ENCODE data around the gene MTHFD1. TPM values are rescaled to one million over a fixed set of nuclear protein-coding genes. Genes with fewer than 3 reads are reported as not detected.

The MTHFD1 gene
- polyA plus RNA-seq, 1 donor: 61.9 TPM

- WGBS (ENCODE audit: insufficient coverage, low lambda C conversion rate): 0% methylated on average over 1 of the region's 15 CpGs
- peak in 1 of 2 donors; percentile 43 for DNase-seq
Measured at GRCh38 chr14:64465831-64466554, 77.8 kb downstream of the MTHFD1 start.

GRCh38 chr14:64467101-64467500, 78.9 kb downstream of the MTHFD1 start:
- Histone ChIP-seq H3K27me3 (ENCODE audit: control insufficient read depth, insufficient read depth, low read length) (no peaks in the 10 kb centered on the region), H3K27ac (ENCODE audit: low read length) (peak overlapping the region; percentile 59), H3K36me3 (ENCODE audit: control insufficient read depth, insufficient read depth, low read length) (no peaks in the 10 kb centered on the region), H3K4me1 (ENCODE audit: control insufficient read depth, insufficient read depth, low read length) (peaks cover 15% of the 10 kb centered on the region), H3K4me3 (ENCODE audit: low read length) (no peak overlapping the region), H3K9me3 (ENCODE audit: control insufficient read depth, low read depth, low read length) (no peaks in the 10 kb centered on the region)
- WGBS (ENCODE audit: insufficient coverage, low lambda C conversion rate): no CpG with 5 or more reads among the region's 3 CpGs
- no peak for DNase-seq

More at GRCh38 chr14:64465831-64466554, 77.8 kb downstream of the MTHFD1 start:
- Histone ChIP-seq H3K4me1 (ENCODE audit: control insufficient read depth, insufficient read depth, low read length) (peaks cover 15% of the 10 kb centered on the region), H3K9me3 (ENCODE audit: control insufficient read depth, low read depth, low read length) (no peaks in the 10 kb centered on the region), H3K36me3 (ENCODE audit: control insufficient read depth, insufficient read depth, low read length) (no peaks in the 10 kb centered on the region), H3K27ac (ENCODE audit: low read length) (peak overlapping the region; percentile 61), H3K4me3 (ENCODE audit: low read length) (peak overlapping the region; percentile 64), H3K27me3 (ENCODE audit: control insufficient read depth, insufficient read depth, low read length) (no peaks in the 10 kb centered on the region)

DNA sequence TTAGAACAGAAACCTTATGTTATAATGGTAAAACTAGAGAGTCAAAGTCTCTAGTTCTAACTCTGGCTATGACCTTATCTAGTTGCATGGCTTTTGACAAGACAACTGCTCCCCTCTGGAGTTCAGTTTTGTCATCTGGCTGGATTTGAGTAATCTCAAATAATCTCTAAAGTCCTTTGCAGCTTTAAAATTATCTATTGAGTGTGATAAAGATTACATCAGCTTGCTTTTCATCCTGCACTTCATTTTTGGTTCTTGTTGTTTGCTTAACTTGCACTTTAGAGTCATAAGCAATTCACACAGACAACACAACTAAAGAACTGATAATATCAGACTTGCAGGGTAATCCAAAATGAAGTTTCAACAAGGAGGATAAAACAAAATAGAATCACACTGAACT, 79.4 kb downstream of the MTHFD1 start:
- H3K4me1 ChIP-seq (ENCODE audit: control insufficient read depth, insufficient read depth, low read length): peaks cover 15% of the 10 kb centered on the region
- H3K36me3 ChIP-seq (ENCODE audit: control insufficient read depth, insufficient read depth, low read length): no peaks in the 10 kb centered on the region
- H3K27me3 ChIP-seq (ENCODE audit: control insufficient read depth, insufficient read depth, low read length): no peaks in the 10 kb centered on the region
- no peak for DNase-seq
- H3K9me3 ChIP-seq (ENCODE audit: control insufficient read depth, low read depth, low read length): no peaks in the 10 kb centered on the region
- H3K27ac ChIP-seq (ENCODE audit: low read length): peak overlapping the region; percentile 59
- H3K4me3 ChIP-seq (ENCODE audit: low read length): no peak overlapping the region

DNA sequence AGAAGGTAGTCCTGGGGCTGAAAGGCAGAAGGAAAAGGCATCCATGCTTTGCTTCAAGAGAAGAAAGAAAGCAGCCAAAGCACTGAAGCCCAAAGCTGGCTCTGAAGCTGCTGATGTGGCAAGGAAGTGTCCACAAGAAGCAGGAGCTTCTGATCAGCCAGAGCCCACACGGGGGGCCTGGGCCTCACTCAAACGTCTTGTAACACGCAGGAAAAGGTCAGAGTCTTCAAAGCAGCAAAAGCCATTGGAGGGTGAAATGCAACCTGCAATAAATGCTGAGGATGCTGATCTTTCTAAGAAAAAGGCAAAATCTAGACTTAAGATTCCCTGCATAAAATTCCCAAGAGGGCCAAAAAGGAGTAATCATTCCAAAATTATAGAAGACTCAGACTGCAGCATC, 80.3 kb downstream of the MTHFD1 start:
- no CpG with 5 or more reads among the region's 3 CpGs for WGBS (ENCODE audit: insufficient coverage, low lambda C conversion rate)
- Histone ChIP-seq H3K36me3 (ENCODE audit: control insufficient read depth, insufficient read depth, low read length) (no peaks in the 10 kb centered on the region), H3K9me3 (ENCODE audit: control insufficient read depth, low read depth, low read length) (no peaks in the 10 kb centered on the region), H3K4me1 (ENCODE audit: control insufficient read depth, insufficient read depth, low read length) (peaks cover 15% of the 10 kb centered on the region), H3K27me3 (ENCODE audit: control insufficient read depth, insufficient read depth, low read length) (no peaks in the 10 kb centered on the region), H3K4me3 (ENCODE audit: low read length) (no peak overlapping the region), H3K27ac (ENCODE audit: low read length) (peak overlapping the region; percentile 59)
- peak in 1 of 2 donors; percentile 58 for DNase-seq

GRCh38 chr14:64474041-64474440, 85.9 kb downstream of the MTHFD1 start:
- Histone ChIP-seq H3K27ac (ENCODE audit: low read length) (no peak overlapping the region), H3K27me3 (ENCODE audit: control insufficient read depth, insufficient read depth, low read length) (no peaks in the 10 kb centered on the region), H3K4me1 (ENCODE audit: control insufficient read depth, insufficient read depth, low read length) (no peaks in the 10 kb centered on the region), H3K4me3 (ENCODE audit: low read length) (no peak overlapping the region), H3K9me3 (ENCODE audit: control insufficient read depth, low read depth, low read length) (no peaks in the 10 kb centered on the region), H3K36me3 (ENCODE audit: control insufficient read depth, insufficient read depth, low read length) (no peaks in the 10 kb centered on the region)
- no peak for DNase-seq
- 80% methylated on average over 1 of the region's 2 CpGs for WGBS (ENCODE audit: insufficient coverage, low lambda C conversion rate)

DNA sequence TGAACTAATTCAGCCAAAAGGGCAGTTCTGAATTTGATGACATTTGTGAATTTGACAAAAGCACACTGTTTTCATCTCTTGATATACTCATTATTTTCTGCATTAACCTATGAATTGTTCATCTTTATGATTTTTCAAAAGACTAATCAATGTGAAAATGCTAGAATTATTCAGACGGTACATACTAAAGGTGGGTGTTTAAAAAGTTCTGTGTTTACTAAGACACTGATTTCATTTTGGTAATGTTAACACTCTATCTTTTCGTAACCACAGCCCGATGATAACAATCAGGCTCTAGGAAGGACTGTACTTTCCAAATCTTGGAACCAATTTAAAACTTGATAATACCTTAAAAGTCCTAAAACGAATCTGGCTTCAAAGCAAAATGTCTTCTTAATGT, 86.5 kb downstream of the MTHFD1 start:
- no CpG with 5 or more reads among the region's 4 CpGs for WGBS (ENCODE audit: insufficient coverage, low lambda C conversion rate)
- DNase-seq: no peak
- H3K27me3 ChIP-seq (ENCODE audit: control insufficient read depth, insufficient read depth, low read length): no peaks in the 10 kb centered on the region

DNA sequence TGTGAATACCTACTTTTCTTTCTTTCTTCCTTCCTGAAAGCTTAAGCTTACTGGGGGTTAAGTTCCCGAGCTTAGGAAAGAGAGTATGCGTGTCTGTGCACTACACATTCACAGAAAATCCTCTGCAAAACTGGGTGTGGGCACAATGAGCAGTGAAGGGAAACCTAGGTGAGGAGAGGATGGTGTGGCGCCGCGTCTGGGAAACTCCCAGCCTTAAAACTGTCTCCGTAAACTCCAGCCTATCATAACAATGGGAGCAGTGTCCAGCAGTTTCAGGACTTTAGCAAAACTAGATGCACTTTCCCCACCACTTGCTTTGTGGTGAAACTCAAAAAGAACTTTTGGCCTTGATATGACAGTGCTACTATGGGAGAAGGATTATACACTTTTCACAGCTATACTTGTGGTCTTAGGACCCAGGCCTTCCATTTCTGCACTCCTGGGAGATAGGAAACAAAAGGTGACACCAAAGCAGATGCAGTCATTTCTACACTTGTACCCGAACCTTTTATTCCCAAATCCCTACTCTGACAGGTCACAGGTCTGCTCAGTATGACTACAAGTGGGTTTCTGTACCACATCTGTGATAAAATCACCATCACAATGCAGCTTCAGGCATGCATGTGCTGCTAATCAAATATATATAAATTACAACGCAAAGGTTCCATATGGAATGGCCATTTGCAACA, 87.6 kb downstream of the MTHFD1 start:
- Histone ChIP-seq H3K4me1 (ENCODE audit: control insufficient read depth, insufficient read depth, low read length) (no peaks in the 10 kb centered on the region), H3K36me3 (ENCODE audit: control insufficient read depth, insufficient read depth, low read length) (no peaks in the 10 kb centered on the region), H3K27me3 (ENCODE audit: control insufficient read depth, insufficient read depth, low read length) (no peaks in the 10 kb centered on the region), H3K27ac (ENCODE audit: low read length) (no peak overlapping the region), H3K4me3 (ENCODE audit: low read length) (no peak overlapping the region), H3K9me3 (ENCODE audit: control insufficient read depth, low read depth, low read length) (no peaks in the 10 kb centered on the region)
- WGBS (ENCODE audit: insufficient coverage, low lambda C conversion rate): no CpG with 5 or more reads among the region's 8 CpGs
- no peak for DNase-seq

More for the DNA sequence above, 86.5 kb downstream of the MTHFD1 start:
- Histone ChIP-seq H3K9me3 (ENCODE audit: control insufficient read depth, low read depth, low read length) (no peaks in the 10 kb centered on the region), H3K4me1 (ENCODE audit: control insufficient read depth, insufficient read depth, low read length) (no peaks in the 10 kb centered on the region), H3K27ac (ENCODE audit: low read length) (no peak overlapping the region), H3K36me3 (ENCODE audit: control insufficient read depth, insufficient read depth, low read length) (no peaks in the 10 kb centered on the region), H3K4me3 (ENCODE audit: low read length) (no peak overlapping the region)

- H3K27me3 ChIP-seq (ENCODE audit: control insufficient read depth, insufficient read depth, low read length): no peaks in the 10 kb centered on the region
- no CpG with 5 or more reads among the region's 8 CpGs for WGBS (ENCODE audit: insufficient coverage, low lambda C conversion rate)
- H3K4me3 ChIP-seq (ENCODE audit: low read length): no peak overlapping the region
- no peaks in the 10 kb centered on the region for H3K4me1 ChIP-seq (ENCODE audit: control insufficient read depth, insufficient read depth, low read length)
- DNase-seq: no peak
- no peaks in the 10 kb centered on the region for H3K36me3 ChIP-seq (ENCODE audit: control insufficient read depth, insufficient read depth, low read length)
- H3K27ac ChIP-seq (ENCODE audit: low read length): no peak overlapping the region
- no peaks in the 10 kb centered on the region for H3K9me3 ChIP-seq (ENCODE audit: control insufficient read depth, low read depth, low read length)
Measured at GRCh38 chr14:64476438-64476837, 88.3 kb downstream of the MTHFD1 start.

- Histone ChIP-seq H3K9me3 (ENCODE audit: control insufficient read depth, low read depth, low read length) (no peaks in the 10 kb centered on the region), H3K36me3 (ENCODE audit: control insufficient read depth, insufficient read depth, low read length) (no peaks in the 10 kb centered on the region), H3K4me3 (ENCODE audit: low read length) (no peak overlapping the region), H3K4me1 (ENCODE audit: control insufficient read depth, insufficient read depth, low read length) (no peaks in the 10 kb centered on the region), H3K27me3 (ENCODE audit: control insufficient read depth, insufficient read depth, low read length) (no peaks in the 10 kb centered on the region), H3K27ac (ENCODE audit: low read length) (no peak overlapping the region)
- DNase-seq: no peak
Measured at GRCh38 chr14:64478634-64479250, 90.6 kb downstream of the MTHFD1 start.

DNA sequence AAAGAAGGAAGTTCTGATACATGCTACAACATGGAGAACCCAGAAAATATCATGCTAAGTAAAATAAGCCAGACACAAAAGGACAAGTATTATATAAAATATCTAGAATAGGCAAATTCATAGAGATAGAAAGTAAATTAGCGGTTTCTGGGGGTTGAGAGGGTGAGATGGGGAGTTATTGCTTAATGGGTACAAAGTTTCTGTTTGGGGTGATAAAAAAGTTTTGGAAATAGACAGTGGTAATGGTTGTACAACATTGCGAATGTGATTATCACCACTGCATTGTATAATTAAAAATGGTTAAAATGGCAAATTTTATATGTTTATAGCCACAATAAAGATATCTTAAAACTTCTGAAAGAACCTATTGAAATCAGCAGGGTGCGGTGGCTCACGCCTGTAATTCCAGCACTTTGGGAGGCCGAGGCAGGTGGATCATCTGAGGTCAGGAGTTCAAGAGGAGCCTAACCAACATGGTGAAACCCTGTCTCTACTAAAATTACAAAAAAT, 100.5 kb downstream of the MTHFD1 start:
- H3K27me3 ChIP-seq (ENCODE audit: control insufficient read depth, insufficient read depth, low read length): no peaks in the 10 kb centered on the region
- no peak overlapping the region for H3K4me3 ChIP-seq (ENCODE audit: low read length)
- no peak overlapping the region for H3K27ac ChIP-seq (ENCODE audit: low read length)
- no peaks in the 10 kb centered on the region for H3K9me3 ChIP-seq (ENCODE audit: control insufficient read depth, low read depth, low read length)
- WGBS (ENCODE audit: insufficient coverage, low lambda C conversion rate): 90% methylated on average over 2 of the region's 5 CpGs
- H3K36me3 ChIP-seq (ENCODE audit: control insufficient read depth, insufficient read depth, low read length): peaks cover 32% of the 10 kb centered on the region
- H3K4me1 ChIP-seq (ENCODE audit: control insufficient read depth, insufficient read depth, low read length): no peaks in the 10 kb centered on the region
- no peak for DNase-seq
